DMS 273 treated with DMSO at 0.1 percent for 48 hours (cell line): ENCODE measurements around the gene WDR44.
"Not testable (repeated sequence)": the region's sequence is repeated elsewhere in the genome, so short reads cannot be mapped to it uniquely, and the experiment has no call there.

Experiments used
- DNase-seq: peaks from one replicate; lab custom pipeline; 2025; lab: John Stamatoyannopoulos, UW

WDR44 gene

DNA sequence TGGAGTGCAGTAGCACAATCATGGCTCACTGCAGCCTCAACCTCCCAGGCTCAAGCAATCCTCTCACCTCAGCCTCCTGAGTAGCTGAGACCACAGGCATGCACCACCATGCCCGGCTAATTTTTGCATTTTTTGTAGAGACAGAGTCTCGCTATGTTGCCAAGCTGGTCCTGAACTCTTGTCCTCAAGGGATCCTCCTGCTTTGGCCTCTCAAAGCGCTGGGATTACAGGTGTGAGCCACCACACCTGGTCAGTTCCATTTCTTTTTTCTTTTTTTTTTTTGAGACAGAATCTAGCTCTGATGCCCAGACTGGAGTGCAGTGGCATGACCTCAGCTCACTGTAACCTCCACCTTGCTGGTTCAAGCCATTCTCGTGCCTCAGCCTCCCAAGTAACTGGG lies 136.5 kb downstream of the WDR44 start:
- not testable (repeated sequence) for DNase-seq

DNA sequence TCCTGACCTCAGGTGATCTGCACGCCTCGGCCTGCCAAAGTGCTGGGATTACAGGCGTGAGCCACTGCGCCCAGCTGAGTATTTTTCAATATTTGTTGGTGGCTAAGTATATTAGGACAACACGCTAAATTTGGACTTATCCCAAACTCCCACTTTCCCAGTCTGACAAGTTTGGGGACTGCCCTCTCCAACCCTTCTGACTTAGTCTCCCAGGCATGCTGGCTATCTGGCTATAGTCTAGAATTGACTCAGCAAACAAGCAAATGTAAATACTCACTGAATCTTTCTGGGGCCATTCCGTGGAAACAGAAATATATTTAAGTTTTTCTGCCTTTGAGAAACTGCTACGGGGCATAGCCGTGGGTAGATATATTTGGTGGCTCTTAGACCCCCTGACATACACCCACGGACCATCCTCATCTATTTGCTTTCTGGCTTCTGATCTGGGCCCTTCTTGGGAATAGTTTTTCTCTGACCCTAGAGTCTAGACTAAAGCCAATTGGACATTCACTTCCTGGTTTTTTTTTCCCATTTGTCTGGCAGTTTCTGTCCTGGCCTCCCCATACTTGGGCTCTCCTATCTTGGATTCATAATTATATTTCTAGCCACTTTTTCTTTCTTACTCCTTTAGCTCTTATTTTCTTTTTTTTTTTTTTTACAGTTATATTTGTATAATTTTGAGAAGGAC lies 138.5 kb downstream of the WDR44 start:
- no peak for DNase-seq

DNA sequence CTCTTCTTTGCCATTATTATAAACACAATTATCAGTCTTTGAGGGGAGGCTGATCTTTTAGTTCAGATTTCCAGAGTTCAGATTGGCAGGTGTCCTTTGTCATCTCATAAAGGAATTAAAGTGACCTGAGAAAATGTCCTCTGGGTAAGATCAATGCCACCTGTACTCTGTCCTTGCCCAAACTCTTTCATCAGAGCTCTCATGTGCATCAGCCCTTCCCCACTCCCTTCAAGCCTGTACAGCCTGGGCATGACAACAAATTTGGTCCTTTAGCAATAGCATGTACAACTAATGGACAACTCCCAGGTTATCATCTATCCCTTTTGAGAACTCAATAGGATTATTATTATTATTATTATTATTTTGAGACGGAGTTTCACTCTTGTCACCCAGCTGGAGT lies 140.8 kb downstream of the WDR44 start:
- DNase-seq: not testable (repeated sequence)

DNA sequence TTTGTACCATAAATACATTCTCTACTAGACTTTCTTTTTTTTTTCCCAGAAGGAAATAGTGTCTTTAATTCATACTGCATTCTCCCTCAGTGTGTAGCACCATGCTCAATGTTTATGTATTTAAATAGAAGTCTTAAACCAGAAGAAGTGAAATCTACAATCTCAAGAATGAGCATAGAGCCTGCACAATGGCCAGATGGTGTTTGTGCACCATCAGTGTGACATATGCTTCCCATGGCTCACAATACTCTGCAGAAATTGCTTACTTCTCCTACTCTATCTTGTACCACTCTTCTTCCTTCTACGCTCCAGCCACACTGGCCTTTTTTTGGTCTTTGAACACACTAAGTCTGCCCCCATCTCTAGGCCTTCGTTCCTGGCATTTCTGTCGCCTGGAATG lies 147.1 kb downstream of the WDR44 start:
- DNase-seq: peak; percentile 22

DNA sequence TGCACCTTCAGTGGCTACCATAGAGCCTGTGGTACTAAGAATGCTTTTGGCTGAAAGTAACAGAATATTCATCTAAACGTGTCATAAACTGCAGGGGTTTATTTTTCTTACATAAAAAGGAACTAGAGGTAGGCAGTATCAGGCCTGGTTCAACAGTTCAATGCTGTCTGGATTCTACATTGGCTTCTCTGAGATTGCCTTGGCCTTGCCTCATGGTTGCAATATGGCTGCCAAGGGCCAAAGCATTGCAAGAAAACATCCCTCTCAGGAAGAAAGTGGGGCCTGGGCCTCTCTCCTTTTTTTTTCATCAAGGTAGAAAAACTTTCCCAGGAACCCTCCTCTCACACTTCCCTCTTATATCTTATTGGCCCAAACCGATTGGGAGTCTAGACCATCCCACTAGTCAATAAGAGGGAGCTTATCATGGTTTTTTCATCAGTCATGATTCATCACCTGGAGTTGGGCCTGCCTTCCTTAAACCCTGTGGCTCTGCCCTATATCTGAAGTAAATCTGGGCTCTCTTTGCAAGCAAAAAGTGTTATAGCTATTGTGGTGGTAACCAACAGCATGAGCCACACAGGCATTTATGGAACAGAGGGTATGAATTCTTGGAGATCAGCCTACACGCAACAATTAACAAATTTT lies 147.9 kb downstream of the WDR44 start:
- no peak for DNase-seq

DNA sequence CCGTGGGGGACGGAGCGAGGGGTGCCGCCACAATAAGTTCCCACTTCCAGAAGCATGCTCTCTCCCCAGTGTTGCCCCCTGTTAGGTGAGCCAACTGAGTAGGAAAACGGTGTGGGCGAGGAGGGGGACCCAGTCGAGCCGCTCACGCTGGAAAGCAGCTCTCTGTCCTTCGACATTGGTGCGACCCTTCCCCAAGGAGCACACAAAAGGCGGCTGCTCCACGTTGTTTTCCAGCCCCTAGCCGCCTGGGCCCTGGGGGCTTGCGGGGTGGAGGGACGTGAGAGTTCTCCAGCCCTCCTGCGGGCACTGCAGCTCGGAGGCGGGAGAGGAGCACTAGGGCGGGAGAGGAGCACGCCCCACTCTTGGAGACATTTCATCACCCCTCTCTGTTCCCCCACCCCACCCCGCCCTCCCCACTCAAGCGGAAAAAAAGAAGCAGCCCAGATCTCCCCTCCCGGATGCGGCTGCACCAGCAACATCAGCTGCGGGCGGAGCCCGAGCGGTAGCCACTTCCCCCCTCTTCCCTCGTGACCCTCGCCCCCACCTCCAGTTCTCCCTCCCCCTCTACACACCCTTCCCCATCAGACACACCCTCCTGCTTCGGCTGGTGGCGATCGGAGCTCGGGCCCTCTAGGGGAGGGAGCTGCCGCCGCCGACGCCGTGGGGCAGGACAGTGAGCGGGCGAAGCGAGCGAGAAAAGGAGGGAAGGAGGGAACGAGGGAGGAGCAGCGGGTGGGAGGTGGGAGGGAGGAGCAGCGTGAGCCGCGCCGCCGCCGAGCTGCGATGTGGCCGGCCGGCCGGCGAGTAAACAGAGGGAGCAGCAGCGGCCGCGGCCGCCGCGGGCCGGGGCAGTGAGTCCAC lies 149.4 kb downstream of the WDR44 start, which contains the start of gene DOCK11:
TSS of gene DOCK11 (plus strand) at position 755 of the 861 bp plus-strand sequence. CDS start 157 bp downstream, outside the sequence.
- DNase-seq: peak; percentile 56

DNA sequence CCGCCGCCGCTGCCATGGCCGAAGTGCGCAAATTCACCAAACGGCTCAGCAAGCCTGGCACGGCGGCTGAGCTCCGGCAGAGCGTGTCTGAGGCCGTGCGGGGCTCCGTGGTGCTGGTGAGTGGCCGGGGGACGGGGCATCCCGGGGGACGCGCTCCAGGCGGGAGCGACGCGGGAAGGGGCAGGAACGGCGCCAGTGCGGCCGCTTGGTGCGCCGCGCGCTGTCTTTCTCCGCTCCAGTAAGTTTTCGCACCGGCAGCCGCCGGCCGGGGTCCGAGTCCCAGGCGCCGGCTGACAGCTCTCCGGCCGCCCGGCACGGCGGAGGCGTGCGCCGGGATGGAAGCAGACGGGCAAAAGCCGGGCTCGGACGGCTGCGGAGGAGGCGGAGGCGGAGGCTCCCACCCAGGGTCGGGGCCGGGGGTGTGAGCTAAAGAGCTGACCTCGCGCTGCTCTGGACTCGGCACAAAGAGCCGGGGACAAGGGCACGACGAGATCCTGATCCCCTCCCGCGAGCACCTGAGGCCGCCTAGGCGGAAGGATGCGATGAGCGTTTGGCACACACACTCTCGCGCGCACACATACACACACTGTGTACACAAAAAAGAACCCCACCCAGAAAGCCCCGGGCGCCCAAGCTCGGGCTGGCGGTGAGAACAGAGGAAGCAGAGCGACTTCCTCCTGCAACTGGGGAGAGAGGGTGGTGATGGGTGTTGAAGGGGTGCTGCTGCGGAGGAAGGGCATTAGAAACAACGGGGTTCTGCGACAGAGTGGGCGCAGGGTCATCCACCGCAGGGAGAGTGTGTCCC lies 150.3 kb downstream of the WDR44 start:
- DNase-seq: no peak

DNA sequence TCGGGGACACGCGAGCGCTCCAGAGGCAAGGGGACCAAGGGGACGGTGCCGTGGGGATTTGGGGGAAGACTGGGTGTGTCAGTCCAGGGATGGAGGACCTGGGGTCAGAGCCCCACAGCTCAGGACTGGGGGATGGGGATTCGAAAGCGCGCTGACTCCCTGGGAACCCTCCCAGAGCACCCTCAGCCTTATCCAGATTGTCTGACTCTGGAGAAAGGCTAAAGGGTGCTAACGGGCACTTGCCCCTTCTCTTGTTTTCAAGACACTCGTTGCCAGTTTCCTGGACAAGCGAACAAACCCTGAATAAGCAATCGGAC lies 150.8 kb downstream of the WDR44 start:
- no peak for DNase-seq

DNA sequence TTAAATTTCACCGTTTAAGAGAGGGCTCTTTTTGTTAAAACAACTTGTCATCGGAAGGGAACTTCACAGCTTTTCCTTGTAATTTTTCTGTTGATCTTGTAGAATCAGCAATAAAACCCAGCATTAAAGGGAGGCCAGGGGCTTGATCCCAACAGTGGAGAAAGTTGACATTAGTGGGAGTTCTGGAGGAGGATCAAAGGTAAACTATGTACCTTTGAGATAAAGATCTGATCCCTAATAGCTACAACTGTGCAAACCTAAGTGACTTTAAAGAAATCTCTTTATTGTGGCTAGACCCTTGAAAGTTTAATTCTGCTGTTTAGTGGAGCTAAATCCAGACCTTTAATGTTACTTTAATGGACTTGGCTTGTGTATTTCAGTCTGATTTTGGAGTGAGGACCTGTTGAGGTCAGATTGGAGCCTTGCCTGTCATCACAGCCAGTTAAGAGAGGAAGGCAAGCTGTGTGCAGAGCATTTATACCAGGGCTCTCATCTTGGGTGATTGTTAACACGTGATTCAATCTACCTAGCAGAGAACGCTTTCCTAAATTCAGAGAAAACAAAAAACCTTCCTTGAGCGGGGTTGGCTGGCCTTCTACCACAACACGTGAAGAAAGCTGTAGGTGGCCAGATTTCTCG lies 151.4 kb downstream of the WDR44 start:
- DNase-seq: no peak

DNA sequence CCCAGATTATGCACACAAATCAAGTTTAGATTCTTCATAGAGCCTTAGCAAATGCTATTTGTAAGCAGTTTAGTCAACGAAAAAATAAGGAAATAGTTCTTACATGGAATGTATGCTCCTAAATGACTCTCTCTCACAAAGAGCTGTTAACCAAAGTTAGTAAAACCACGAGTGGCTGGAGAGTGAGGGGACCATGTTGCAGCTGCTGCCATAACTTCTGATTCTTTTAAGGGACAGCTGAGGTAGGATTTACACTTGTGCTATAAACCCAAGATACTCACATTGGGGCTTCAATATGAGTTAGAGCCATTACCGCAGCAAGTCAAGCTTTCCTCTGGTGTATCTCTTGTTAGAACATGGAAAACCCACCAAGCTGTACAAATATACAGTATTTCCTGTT lies 152.4 kb downstream of the WDR44 start:
- DNase-seq: no peak

DNA sequence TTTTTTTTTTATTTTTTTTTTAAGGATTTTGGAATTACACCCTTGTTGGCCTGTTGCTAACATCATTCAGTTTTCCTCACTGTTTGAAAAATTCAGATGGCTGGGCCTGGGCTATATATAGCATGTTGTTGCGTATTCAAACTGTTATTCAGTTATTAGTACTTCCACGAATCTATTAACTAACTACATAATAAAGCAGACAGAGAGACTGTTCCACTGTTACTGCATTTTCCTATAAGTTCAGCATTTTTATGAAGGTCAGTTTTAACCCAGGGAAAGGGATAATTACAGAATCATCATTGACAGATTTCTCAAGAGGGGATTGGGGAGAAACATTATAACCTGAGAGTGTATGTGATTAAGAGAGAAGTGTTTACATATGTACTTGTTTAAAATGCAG lies 152.8 kb downstream of the WDR44 start:
- no peak for DNase-seq

DNA sequence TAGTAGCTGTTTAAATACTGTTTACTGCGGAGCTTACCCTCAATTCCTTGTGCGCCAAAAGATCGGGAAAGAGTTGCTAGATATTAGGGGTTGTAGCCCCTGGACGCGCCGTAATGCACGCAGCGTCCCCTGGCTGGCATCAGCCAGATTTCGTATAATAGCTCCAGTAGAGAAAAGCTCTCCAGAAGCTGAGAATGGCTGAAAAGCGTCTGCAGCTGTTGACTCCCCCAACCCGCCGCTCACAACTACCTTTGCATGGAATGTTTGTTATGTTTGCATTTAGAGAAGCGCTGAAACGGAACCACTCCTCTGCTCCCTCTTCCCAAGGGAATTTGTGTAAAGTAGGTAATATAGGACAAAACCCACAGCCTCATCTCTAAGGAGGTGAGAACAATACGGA lies 153.4 kb downstream of the WDR44 start:
- DNase-seq: no peak
